ENCODE data around the gene IRAK1.

Gene IRAK1

GRCh38 chrX:154022108-154022507, 2.4 kb upstream of the IRAK1 start:
- no peak for TF ChIP-seq Cebpa-rat (IDR thresholded peaks at IDR 0.05)
- H3K4me3 ChIP-seq: no peak overlapping the region
- peaks cover 42 to 62% (median 52%) of the 10 kb centered on the region in 10 experiments for H3K4me1 ChIP-seq
- no peak overlapping the region for H3K27ac ChIP-seq
- 0 out of 22 replicates have a peak, but pooled peaks cover 0 to 9% (median 0%) of the 10 kb centered on the region in 11 experiments for H3K9me3 ChIP-seq (replicated peaks in 1 of 11)
- H3K36me3 ChIP-seq: peaks cover 6 to 26% (median 19%) of the 10 kb centered on the region in 11 experiments; a peak in 20 of 22 replicates
- H3K4me2 ChIP-seq: peak overlapping the region; percentile 1 to 88 (median 27); a peak in 13 of 22 replicates
- peaks cover 2 to 81% (median 68%) of the 10 kb centered on the region in 11 experiments; a peak in 20 of 22 replicates for H4K20me1 ChIP-seq
- H3K27me3 ChIP-seq: peaks cover 69 to 92% (median 85%) of the 10 kb centered on the region in 11 experiments
- H3K9ac ChIP-seq: 0 out of 22 replicates have a peak overlapping the region, but pooled peaks of 2 of the 11 experiments have one; percentile 10 to 37

- Histone ChIP-seq H3K27ac (peak overlapping the region; percentile 86 to 97 (median 95); a peak in 21 of 22 replicates), H3K9ac (peak overlapping the region; percentile 89 to 99 (median 94); a peak in 20 of 22 replicates), H3K9me3 (replicated peaks in 1 of 11) (0 out of 22 replicates have a peak, but pooled peaks cover 0 to 9% (median 0%) of the 10 kb centered on the region in 11 experiments), H3K27me3 (peaks cover 66 to 92% (median 84%) of the 10 kb centered on the region in 11 experiments), H3K4me3 (peak overlapping the region in 9 of 10 experiments; percentile 67 to 83 (median 76); a peak in 13 of 20 replicates), H3K4me2 (peak overlapping the region; percentile 78 to 95 (median 93)), H3K36me3 (peaks cover 14 to 28% (median 24%) of the 10 kb centered on the region in 11 experiments), H4K20me1 (peaks cover 11 to 81% (median 70%) of the 10 kb centered on the region in 11 experiments; a peak in 20 of 22 replicates), H3K4me1 (peaks cover 52 to 69% (median 61%) of the 10 kb centered on the region in 10 experiments)
- TF ChIP-seq Cebpa-rat (IDR thresholded peaks at IDR 0.05): no peak
Measured at GRCh38 chrX:154021131-154021611, 1.5 kb upstream of the IRAK1 start.

GRCh38 chrX:154020536-154021115, 924 bp upstream of the IRAK1 start:
- TF ChIP-seq Cebpa-rat (IDR thresholded peaks at IDR 0.05): no peak
- Histone ChIP-seq H3K4me1 (peaks cover 57 to 74% (median 66%) of the 10 kb centered on the region in 10 experiments), H3K4me2 (peak overlapping the region; percentile 78 to 95 (median 93)), H3K27me3 (peaks cover 64 to 92% (median 84%) of the 10 kb centered on the region in 11 experiments), H3K9ac (peak overlapping the region; percentile 89 to 99 (median 94)), H3K36me3 (peaks cover 20 to 34% (median 26%) of the 10 kb centered on the region in 11 experiments), H3K9me3 (replicated peaks in 1 of 11) (0 out of 22 replicates have a peak, but pooled peaks cover 0 to 9% (median 0%) of the 10 kb centered on the region in 11 experiments), H4K20me1 (peaks cover 12 to 81% (median 70%) of the 10 kb centered on the region in 11 experiments; a peak in 21 of 22 replicates), H3K4me3 (peak overlapping the region; percentile 67 to 83 (median 76)), H3K27ac (peak overlapping the region; percentile 86 to 97 (median 95))

- 0 out of 22 replicates have a peak, but pooled peaks cover 0 to 9% (median 0%) of the 10 kb centered on the region in 11 experiments for H3K9me3 ChIP-seq (replicated peaks in 1 of 11)
- peaks cover 30 to 45% (median 38%) of the 10 kb centered on the region in 11 experiments for H3K36me3 ChIP-seq
- H3K9ac ChIP-seq: peak overlapping the region; percentile 89 to 99 (median 94)
- H3K4me1 ChIP-seq: peaks cover 69 to 79% (median 74%) of the 10 kb centered on the region in 10 experiments
- H3K27ac ChIP-seq: peak overlapping the region; percentile 86 to 97 (median 95)
- peak overlapping the region; percentile 78 to 95 (median 93) for H3K4me2 ChIP-seq
- peaks cover 63 to 92% (median 84%) of the 10 kb centered on the region in 11 experiments for H3K27me3 ChIP-seq
- peaks cover 17 to 84% (median 73%) of the 10 kb centered on the region in 11 experiments; a peak in 21 of 22 replicates for H4K20me1 ChIP-seq
- TF ChIP-seq Cebpa-rat (IDR thresholded peaks at IDR 0.05): no peak
- H3K4me3 ChIP-seq: peak overlapping the region; percentile 67 to 83 (median 76)
Measured at GRCh38 chrX:154019061-154019621, 561 bp downstream of the IRAK1 start.

- Histone ChIP-seq H4K20me1 (peaks cover 22 to 84% (median 75%) of the 10 kb centered on the region in 11 experiments; a peak in 21 of 22 replicates), H3K4me3 (peak overlapping the region; percentile 67 to 83 (median 76)), H3K36me3 (peaks cover 33 to 46% (median 42%) of the 10 kb centered on the region in 11 experiments), H3K4me1 (peaks cover 69 to 79% (median 74%) of the 10 kb centered on the region in 10 experiments), H3K4me2 (peak overlapping the region; percentile 78 to 95 (median 93)), H3K9ac (peak overlapping the region; percentile 89 to 99 (median 94)), H3K27ac (peak overlapping the region; percentile 86 to 97 (median 95)), H3K27me3 (peaks cover 60 to 92% (median 84%) of the 10 kb centered on the region in 11 experiments), H3K9me3 (replicated peaks in 1 of 11) (0 out of 22 replicates have a peak, but pooled peaks cover 0 to 9% (median 0%) of the 10 kb centered on the region in 11 experiments)
- no peak for TF ChIP-seq Cebpa-rat (IDR thresholded peaks at IDR 0.05)
Measured at GRCh38 chrX:154018518-154019060, 1.1 kb downstream of the IRAK1 start.

- Histone ChIP-seq H3K4me1 (peaks cover 69 to 79% (median 75%) of the 10 kb centered on the region in 10 experiments), H3K36me3 (peaks cover 36 to 53% (median 46%) of the 10 kb centered on the region in 11 experiments), H3K4me3 (peak overlapping the region; percentile 67 to 83 (median 76)), H3K27ac (peak overlapping the region; percentile 86 to 97 (median 95); a peak in 21 of 22 replicates), H3K9me3 (replicated peaks in 1 of 11) (0 out of 22 replicates have a peak, but pooled peaks cover 0 to 9% (median 0%) of the 10 kb centered on the region in 11 experiments), H3K4me2 (peak overlapping the region; percentile 78 to 95 (median 93)), H3K27me3 (peaks cover 59 to 92% (median 84%) of the 10 kb centered on the region in 11 experiments), H4K20me1 (peaks cover 22 to 84% (median 75%) of the 10 kb centered on the region in 11 experiments; a peak in 21 of 22 replicates), H3K9ac (peak overlapping the region; percentile 89 to 99 (median 94))
- TF ChIP-seq Cebpa-rat (IDR thresholded peaks at IDR 0.05): no peak
Measured at GRCh38 chrX:154017766-154018517, 1.8 kb downstream of the IRAK1 start.

- Histone ChIP-seq H3K9me3 (replicated peaks in 1 of 11) (0 out of 22 replicates have a peak, but pooled peaks cover 0 to 9% (median 0%) of the 10 kb centered on the region in 11 experiments), H3K4me1 (peaks cover 63 to 79% (median 76%) of the 10 kb centered on the region in 10 experiments), H3K36me3 (peaks cover 50 to 67% (median 59%) of the 10 kb centered on the region in 11 experiments), H3K9ac (peak overlapping the region; percentile 13 to 99 (median 93); a peak in 19 of 22 replicates), H3K4me2 (peak overlapping the region; percentile 78 to 95 (median 93)), H3K27ac (peak overlapping the region in 3 of 11 experiments; percentile 7 to 35 (median 34); a peak in 4 of 22 replicates), H4K20me1 (peaks cover 22 to 85% (median 80%) of the 10 kb centered on the region in 11 experiments; a peak in 21 of 22 replicates), H3K4me3 (peak overlapping the region in 6 of 10 experiments; percentile 73 to 82 (median 76); a peak in 8 of 20 replicates), H3K27me3 (peaks cover 59 to 92% (median 84%) of the 10 kb centered on the region in 11 experiments)
- TF ChIP-seq Cebpa-rat (IDR thresholded peaks at IDR 0.05): no peak
Measured at GRCh38 chrX:154016366-154017076, 3.2 kb downstream of the IRAK1 start.
